Measurements from ENCODE around the gene PHF12.

Gene PHF12

DNA sequence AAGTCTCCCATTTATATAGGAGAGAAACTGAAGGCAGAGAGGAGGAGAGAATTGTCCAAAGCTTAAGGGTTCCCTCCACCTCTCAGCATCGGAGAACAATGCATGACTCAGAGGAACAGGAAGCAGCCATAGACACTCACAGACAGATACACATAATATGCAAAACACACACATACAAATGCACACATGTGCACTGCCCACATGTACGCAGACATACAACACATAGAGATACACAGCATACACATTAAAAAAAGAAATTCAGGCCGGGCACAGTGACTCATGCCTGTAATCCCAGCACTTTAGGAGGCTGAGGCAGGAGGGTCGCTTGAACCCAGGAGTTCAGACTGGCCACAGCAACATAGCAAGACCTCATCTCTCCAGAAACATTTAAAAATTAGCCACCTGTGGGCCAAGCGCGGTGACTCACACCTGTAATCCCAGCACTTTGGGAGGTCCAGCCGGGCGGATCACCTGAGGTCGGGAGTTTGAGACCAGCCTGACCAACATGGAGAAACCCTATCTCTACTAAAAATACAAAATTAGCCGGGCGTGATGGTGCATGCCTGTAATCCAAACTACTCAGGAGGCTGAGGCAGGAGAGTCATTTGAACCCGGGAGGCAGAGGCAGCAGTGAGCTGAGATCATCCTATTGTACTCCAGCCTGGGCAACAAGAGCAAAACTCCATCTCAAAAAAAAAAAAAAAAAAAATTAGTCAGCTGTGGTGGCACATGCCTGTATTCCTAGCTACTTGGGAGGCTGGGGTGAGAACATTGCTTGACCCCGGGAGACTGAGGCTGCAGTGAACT, 85.2 kb downstream of the PHF12 start:
- H3K4me3 ChIP-seq (ENCODE audit: low read length): no peak overlapping the region
- TF ChIP-seq, protein P1, sequence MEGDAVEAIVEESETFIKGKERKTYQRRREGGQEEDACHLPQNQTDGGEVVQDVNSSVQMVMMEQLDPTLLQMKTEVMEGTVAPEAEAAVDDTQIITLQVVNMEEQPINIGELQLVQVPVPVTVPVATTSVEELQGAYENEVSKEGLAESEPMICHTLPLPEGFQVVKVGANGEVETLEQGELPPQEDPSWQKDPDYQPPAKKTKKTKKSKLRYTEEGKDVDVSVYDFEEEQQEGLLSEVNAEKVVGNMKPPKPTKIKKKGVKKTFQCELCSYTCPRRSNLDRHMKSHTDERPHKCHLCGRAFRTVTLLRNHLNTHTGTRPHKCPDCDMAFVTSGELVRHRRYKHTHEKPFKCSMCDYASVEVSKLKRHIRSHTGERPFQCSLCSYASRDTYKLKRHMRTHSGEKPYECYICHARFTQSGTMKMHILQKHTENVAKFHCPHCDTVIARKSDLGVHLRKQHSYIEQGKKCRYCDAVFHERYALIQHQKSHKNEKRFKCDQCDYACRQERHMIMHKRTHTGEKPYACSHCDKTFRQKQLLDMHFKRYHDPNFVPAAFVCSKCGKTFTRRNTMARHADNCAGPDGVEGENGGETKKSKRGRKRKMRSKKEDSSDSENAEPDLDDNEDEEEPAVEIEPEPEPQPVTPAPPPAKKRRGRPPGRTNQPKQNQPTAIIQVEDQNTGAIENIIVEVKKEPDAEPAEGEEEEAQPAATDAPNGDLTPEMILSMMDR (IDR thresholded peaks at IDR 0.05; ENCODE audit: insufficient read depth, low read depth, low read length, missing control alignments): no peak
- peak; percentile 63 for DNase-seq (ENCODE audit: low read depth)

DNA sequence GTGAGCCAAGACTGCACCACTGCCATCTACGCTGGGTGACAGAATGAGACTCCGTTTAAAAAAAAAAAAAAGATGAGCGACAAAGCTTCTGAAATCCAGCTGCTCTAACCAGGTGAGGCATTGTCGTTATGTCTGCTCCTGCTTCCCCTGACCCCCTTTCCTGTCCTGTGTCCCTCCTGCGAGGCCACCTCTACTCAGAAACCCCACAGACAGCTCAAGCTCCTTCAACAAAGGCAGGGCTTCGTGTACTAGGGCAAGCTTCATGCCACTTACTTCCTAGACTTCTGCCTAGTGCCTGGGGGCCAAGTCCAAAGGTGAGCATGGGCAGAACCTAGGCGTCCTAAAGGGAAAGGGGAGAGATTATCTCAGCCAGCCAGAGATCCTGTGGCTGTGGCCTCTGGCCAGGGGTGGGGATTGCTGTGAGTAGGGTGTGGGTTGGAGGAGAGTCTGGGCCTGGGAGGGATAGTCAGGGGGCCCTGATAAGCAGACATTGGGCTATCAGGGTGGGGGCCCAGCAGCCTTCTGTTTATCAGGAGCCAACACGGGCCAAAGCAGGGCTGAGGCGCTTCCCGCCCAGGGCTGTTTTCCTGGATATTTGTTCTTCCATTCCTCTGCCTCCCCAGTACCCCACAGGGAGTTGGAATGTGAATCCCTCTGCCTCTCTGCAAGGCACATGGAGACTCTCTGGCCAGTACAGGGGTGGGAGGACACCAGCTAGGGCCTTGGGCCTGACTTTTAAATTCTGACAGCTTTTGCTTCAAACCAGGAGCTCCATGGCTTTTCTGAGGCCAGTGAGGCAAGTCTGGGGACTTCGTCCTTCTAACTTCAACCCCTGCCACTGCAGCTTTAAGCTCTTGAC, 86.1 kb downstream of the PHF12 start:
- no peak overlapping the region for H3K4me3 ChIP-seq (ENCODE audit: low read length)
- DNase-seq (ENCODE audit: low read depth): no peak
- TF ChIP-seq, protein P1 (IDR thresholded peaks at IDR 0.05; ENCODE audit: insufficient read depth, low read depth, low read length, missing control alignments): no peak

DNA sequence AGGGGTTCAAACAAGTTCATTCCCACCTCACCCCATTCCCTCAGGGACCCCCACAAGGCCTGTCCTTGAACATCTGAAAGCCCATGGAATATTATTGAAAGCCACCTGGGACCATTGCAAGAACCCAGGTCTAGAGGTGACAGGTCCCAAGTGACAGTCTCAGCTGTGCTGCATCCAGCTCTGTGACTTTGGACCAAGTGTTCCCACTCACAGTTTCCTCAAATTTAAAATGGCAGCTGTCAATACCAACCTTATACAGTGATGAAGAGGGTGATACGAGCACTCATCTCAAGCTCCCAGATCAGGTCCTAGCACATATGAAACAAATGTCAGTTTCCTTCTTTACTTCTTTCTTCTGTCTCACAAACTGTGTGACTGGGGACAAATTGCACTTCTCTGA, 87.4 kb downstream of the PHF12 start:
- no peak overlapping the region for H3K4me3 ChIP-seq (ENCODE audit: low read length)
- no peak for DNase-seq (ENCODE audit: low read depth)
- TF ChIP-seq, protein P1 (IDR thresholded peaks at IDR 0.05; ENCODE audit: insufficient read depth, low read depth, low read length, missing control alignments): no peak

DNA sequence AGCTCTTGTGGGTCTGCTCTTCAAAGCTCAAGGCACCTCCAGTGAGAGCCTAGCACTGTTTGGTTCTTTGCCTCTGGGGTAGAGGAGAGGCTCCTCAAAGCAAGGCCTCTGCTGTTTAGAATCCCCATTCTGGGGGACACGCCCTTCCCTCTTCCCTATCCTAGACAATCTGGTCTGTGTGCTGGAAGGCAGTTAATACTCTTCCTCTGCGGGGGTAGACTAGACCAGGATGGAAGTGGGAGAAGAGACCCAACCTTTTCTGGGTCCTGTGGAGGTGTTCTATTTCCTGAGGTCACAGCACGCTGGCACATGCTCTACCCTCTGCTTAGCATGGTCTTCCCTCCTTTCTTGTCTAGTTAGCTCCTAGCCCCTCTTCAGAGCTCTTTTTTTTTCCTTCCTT, 88.8 kb downstream of the PHF12 start:
- H3K4me3 ChIP-seq (ENCODE audit: low read length): no peak overlapping the region
- DNase-seq (ENCODE audit: low read depth): no peak
- TF ChIP-seq, protein P1 (IDR thresholded peaks at IDR 0.05; ENCODE audit: insufficient read depth, low read depth, low read length, missing control alignments): no peak

DNA sequence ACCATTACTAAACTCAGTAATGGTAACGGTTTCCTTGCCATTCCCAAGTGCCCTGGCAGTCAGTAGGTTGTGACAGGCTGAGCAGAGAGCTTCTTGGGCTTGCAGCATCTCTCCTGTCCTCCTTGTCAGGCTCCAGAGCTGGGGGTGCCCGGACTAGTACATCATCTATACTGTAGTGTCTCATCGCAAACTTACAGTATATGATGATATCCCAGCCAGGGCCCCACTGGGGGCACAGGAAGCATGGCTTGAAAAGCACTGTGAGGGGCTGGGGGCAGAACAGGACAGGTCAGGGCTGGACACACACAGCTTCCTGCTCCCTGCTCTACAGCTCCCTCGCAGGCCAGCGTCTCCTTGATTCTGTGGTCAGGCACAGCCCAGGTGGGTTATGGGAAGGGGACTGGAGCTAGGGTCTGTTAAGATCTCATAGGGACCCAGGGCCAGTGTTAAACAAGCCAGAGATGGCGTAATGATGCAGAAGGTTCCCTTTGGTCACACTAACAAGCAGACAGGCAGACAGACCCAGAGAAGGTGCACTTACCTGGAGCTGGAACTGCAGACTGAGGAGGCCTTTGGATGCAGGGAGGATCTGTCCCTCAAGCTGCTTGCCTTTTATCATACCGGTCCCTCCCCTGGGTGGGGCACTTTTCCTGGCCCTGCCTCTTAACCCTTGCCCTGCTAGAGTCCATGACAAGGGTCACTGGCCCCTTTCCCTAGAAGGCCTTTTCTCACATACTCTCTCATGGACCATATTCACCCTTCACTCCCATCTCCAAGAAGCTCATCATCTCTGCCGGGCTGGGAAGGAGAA, 89.7 kb downstream of the PHF12 start:
- TF ChIP-seq, protein P1 (IDR thresholded peaks at IDR 0.05; ENCODE audit: insufficient read depth, low read depth, low read length, missing control alignments): no peak
- no peak for DNase-seq (ENCODE audit: low read depth)
- H3K4me3 ChIP-seq (ENCODE audit: low read length): no peak overlapping the region

DNA sequence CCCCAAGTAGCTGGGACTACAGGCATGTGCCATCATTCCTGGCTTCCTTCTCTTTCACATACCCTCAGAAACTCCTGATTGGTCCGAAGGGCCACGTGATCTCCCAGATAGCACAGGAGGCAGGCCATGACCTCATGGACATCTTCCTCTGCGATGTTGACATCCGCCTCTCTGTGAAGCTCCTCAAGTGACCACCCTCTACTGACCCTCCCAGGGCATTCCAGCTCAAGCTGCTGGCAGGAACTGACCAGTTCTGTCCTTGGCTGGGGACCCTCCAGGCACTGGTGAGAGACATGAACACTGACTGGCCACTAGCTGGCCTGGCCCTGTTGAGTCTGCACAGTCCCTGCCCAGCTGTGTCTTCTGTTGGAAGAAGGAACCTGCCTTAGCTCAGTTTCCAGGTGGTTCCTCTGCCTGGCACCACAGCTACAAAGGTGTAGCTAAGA, 90.9 kb downstream of the PHF12 start:
- TF ChIP-seq, protein P1 (IDR thresholded peaks at IDR 0.05; ENCODE audit: insufficient read depth, low read depth, low read length, missing control alignments): no peak
- DNase-seq (ENCODE audit: low read depth): no peak
- H3K4me3 ChIP-seq (ENCODE audit: low read length): no peak overlapping the region
